Gastrocnemius medialis (tissue), 4 donors: ENCODE data around the gene ATP11B.

Experiments used
- CTCF ChIP-seq, 5 experiments: fragments of 450-650 bp in 3 of 5; fragments of 200-600 bp in 2 of 5; sonication (generic) in 2 of 5; IDR thresholded peaks in 4 of 5; conservative IDR thresholded peaks in 1 of 5; 1 replicate in 4 of 5; 2 replicates in 1 of 5; pipeline ENCODE4 v1.5.1; 2016 to 2019; ENCODE audit warnings: antibody characterized with exemption in 5 of 5, mild to moderate bottlenecking in 3 of 5, moderate library complexity in 3 of 5
- POLR2A ChIP-seq, 2 donors: fragments of 450-650 bp; IDR thresholded peaks; one replicate each; pipeline ENCODE4 v1.6.1; 2017; ENCODE audit warnings: antibody characterized with exemption in 2 of 2, mild to moderate bottlenecking in 2 of 2, moderate library complexity in 2 of 2

GRCh38 chr3:182925944-182926337 lies 132.6 kb downstream of the ATP11B start:
- TF ChIP-seq CTCF (IDR thresholded peaks at IDR 0.05 in 4 of 5, conservative IDR thresholded peaks at IDR 0.05 in 1 of 5) (no peak), POLR2A (IDR thresholded peaks at IDR 0.05) (no peak)
